Fibroblast of peridontal ligament (primary cell): ENCODE results near the gene SLC35F1.

Experiments used
- DNase-seq: peaks from one replicate; pipeline ENCODE4 v3.0.0-alpha.2; 2010; ENCODE audit errors: extremely low read depth

The SLC35F1 gene

DNA sequence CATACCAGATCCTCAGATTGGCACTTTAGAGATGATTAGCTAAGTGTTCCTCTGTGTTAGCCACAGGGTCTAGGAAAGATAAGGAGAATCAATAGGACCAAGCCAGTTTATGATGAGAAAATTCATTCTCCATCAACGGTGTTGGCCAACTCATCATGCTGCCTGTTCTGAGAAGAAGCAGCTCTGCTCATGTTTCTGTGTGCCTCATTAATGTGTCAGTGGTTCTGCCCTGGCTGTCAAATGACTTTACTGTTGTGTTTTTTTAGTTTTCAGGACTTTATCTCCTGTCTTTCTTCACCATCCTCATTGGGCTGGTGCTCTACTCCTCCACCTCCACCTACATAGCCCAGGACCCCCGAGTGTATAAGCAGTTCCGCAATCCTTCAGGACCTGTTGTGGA, 406.7 kb downstream of the SLC35F1 start:
- no peak for DNase-seq

DNA sequence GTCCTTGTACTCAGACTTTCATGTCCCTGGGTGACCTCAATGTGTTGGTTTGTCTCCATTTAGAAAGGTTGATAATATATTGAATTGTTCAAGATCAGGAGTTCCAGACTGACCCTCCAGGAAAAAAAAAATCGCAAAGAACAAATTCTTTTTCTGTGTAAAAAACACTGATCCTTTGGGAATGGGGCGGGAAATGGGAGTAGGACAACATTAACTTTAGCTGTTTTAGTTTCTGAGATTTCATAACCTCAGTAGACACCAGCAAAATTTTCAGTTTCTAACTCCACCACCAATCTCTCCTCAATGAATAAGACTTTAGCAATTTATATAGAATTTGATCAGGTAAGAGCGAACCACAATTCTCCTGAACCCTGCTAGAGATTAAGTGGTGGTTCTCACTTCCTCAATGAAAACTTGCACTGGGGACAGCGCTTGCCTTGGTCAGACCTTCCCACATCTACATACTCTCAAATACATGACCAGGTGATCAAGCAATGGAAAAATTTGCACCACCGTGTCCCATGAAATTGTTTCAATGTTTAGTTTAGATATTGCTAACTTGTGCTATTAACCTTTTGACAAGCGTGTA, 409.8 kb downstream of the SLC35F1 start:
- DNase-seq, result no peak

DNA sequence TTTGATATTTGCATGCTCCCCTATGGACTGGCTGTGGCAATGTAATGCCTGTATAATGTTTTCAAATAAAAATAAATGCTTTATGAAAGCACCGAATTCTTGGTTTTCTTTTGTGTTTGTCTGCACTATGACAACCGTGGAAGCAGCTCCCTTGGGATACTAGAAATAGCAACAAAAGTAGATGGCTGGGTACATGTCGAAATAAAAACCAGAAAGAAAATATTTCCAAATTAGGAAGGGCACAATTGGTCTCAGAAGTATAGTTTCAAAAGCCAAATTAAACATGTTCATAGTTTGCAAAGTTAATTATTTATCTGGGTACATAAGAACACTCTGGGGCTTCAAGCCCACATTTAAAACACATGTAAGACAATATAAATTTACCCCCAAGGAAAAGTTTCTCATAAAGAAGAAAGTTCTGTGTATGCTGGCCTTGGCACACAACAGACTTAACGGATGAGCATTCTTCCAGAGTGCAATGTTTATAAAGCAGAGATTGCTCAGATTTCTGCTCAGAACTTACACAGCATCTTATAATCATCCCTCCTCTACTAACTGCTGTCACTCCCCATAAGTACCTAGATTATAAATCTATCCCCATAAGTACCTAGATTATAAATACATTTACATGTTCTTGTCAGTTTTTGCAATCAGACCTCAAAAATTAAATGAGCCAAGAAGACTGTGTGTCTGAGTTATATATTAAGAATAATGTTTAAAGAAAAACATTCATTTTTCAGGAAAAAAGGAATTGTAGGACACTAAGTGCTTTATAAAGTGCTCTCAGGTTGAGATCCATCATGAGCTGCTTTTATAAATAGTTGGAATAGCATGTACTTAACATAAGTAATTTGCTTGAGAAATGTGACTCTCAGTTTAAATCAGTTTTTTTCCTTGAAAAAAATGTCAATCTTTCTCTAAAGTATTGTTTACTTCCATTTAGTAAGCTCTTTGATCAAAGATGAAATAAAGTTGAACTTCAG, 410.8 kb downstream of the SLC35F1 start:
- peak; percentile 82 for DNase-seq

DNA sequence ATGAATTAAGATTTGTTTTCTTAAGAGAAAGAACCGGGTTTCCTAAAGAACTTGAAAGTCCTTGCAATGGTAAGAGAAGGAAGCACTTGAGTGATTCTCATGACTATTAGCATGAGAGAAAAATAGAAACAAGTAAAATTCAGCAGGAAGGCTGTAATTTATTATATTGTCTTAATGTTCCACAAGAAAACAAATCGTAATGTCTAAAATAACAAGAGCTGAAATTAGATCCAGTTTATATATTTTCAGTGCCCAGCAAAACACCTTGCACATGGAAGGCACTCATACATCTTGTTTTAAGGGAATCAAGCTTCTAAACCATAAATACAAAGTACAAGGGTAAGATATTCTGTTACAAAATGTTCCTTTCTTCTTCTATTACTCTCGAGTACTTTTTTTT, 411.6 kb downstream of the SLC35F1 start:
- no peak for DNase-seq

DNA sequence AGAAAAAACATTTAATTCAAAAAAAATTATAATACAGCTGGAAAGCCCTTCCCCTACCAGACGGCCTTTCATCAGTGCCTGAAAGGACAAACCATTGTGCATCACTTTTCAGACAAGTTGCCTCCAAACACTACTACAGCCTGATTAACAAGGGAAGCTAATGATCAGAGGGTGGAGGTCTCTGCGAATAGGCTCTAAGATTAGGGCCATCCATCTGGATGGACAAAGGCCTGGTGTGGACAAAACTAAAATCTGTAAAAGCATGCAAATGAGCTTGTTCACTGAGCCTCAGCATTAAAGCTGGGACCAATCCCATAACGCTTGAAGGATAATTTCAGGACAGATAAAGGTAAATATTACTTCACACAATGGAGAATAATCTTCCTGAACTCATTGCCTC, 412.4 kb downstream of the SLC35F1 start:
- no peak for DNase-seq

DNA sequence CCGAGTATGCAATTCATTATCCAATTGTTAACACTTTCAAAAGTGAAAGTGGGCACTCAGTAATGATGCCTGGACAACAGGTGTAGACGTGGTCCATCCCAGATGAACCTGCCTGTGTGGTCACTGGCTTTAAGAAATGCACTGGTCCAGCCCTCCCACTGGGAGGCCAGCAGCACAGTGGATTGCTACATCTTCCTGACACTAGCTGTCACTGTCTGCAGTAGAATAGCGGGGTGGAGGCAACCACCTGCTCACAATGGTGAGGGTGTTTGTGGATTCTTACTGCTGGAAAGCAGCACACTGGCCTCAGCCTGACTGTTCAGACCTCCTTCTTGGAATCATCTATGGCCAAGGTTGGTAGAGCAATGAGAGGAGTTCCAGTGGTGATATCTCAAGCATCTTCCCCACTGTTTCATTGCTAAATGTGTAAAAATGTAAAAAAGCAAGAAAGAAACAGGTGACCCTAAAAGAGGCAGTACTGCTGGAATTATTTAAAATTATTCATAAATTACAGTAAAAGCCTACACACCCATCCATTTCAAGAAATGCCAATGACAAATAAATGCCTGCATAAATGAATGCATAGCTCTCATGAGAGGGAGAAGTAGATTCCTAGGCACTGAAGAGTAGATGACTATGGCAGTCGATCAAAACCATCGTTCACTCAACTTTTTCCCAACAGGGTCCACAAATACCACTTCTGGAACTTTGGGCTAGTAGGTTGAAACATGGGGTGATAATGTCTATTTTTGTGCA, 413.0 kb downstream of the SLC35F1 start:
- no peak for DNase-seq

DNA sequence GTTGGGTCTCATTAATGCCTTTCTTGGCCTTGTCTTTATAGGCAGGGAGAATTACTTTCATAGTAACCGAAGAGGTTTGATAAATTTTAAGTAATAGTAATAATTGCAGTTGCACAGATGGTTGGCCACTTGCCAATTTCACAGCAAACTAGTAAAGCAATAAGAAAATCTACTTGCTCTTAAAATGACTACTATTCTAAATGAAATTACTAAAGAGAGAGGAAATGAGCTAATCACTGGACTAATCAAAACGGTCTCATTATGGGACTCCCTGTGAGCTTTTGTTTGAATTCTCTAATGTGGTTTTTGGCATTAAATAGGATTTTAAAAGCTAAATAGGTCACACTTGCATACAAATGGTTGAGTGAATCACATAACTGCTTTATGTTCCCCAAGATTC, 413.6 kb downstream of the SLC35F1 start:
- no peak for DNase-seq

DNA sequence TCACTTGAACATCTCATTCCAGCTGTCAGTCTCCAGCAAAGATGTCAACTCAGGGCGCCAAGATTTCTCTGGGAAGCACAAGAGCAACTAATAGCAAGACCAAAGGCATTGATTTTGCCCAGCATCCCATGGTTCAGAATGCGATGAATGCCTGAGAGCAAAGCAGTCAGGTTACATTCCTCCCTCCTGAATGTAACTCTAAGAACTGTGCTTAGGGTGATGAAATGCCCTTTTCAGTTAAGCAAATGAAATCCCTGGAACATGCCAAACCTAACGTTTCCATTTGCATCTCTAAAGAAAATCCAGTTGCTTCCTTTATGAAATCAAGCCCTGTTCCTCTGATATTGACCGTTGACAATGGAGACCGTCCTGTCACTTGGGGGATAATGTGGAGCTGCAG, 417.1 kb downstream of the SLC35F1 start:
- no peak for DNase-seq

DNA sequence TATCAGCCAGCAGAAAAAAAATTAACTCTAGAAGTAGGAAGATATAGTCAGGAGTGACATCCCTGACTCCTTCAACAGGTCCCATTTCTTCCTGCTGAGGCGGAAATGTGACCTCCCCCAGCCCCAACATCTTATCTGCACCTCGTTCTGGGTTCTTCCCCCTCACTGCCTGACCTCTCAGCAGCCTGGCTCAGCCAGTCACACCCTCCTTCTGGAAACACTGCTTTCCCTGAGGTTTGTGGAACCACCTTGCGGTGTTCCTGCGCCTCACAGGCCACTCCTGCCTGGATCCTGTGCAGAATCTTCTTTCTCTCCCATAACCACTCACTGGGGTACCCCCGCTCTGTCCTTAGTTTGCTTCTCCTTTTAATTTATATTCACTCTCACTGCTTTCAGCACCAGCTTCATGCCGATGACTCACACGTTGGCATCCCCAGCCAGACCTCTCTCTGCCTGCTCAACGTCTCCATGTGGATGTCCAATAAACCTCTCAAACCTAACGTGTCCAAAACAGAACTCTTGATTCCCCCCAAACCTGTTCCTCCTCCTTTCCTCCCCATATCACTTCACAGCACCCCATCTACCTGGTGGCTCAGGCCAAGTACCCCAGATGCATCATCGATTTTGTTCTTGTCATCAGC, 418.3 kb downstream of the SLC35F1 start:
- DNase-seq, result no peak

DNA sequence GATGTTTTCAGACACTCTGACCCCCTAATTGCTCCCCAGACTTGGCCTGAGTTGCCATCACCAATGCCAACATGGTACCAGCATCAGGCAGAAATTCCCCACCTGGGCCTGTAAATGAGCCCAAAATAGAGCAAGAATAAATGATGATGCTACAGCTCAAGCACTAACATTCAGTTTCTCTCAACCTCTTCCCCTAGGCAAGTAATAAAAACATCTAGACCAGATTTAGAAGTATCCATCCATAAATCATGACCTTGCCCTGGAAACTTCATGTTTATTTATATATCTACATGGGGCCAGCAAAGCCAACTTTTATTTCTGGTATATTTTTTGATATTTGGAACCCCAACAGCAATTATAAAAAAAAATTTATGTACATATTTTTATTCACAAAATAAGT, 419.6 kb downstream of the SLC35F1 start:
- DNase-seq, result no peak

DNA sequence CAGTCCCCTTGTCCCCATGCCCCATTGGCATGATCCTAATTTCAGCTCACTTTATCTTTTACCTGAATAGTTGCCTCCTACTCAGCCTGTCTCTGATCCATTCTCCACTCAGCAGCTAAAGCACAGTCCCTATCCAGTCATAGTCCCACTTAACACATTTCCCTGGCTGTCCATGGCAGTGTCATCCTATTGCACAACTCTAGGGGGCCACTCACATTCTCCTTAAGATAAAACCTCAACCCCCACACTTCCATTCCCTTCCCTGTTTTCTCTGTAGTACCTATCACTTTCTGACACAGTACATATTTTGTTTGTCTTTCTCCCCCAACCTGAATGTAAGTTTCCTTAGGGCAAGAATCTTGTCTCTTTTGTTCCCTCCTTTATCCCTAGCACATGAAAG, 420.2 kb downstream of the SLC35F1 start:
- no peak for DNase-seq

DNA sequence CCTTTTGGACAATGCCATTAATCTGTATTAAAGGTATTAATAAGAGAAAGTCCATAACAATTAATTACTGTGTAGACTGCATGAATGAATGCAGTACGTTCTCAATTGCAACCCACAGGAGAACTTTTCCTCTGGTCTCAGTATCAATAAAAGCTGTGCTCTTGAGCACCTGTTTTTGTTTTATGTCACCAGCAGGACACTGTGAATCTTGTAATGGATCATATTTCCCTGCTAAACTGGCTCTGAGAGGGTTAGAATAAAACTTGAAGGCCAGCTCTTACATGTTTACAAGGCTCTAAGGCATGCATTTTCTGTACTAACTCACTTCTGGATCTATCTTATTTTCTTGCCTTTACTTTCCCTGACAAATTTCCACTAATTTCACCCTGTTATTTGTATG, 426.7 kb downstream of the SLC35F1 start:
- DNase-seq, result no peak

DNA sequence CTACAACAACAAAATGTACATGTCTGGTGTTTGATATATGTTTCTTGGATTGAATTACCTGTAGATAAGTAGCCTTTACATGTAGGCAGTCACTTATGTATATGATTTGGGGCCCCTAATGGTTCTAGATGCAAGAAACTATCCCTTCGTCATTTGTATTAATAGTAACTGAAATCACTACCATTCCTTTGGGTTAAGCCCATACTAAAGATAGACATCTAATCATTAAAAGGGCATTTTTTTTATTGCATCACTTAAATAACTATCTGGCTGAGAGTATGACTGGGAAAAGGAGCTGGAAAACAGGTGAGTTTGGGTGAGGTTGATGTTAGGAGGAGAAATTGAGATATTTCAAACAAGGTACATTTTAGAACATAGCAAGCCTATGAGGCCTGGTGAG, 427.6 kb downstream of the SLC35F1 start:
- no peak for DNase-seq

DNA sequence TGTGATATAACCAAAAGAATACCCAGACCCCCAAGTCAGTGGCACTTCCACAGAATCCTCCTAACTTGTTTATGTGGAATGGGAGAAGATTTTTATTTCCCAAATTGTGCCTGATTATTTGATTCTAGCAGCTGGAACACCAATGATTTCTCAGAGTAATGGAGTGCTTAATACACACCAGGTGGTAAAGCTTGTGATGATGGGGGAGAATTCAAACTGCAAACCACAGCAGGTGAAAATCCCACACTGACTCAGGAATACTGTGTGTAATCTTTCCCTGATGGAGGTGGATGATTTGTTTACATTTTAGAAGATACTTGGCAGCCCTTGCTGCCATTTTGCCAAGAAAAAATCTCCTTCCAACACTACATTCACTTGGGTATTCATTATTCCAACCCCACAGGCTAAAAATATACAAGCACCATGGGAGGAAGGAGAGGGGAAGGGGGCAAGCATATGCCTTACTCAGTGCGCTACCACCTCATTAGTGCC, 428.3 kb downstream of the SLC35F1 start:
- no peak for DNase-seq

DNA sequence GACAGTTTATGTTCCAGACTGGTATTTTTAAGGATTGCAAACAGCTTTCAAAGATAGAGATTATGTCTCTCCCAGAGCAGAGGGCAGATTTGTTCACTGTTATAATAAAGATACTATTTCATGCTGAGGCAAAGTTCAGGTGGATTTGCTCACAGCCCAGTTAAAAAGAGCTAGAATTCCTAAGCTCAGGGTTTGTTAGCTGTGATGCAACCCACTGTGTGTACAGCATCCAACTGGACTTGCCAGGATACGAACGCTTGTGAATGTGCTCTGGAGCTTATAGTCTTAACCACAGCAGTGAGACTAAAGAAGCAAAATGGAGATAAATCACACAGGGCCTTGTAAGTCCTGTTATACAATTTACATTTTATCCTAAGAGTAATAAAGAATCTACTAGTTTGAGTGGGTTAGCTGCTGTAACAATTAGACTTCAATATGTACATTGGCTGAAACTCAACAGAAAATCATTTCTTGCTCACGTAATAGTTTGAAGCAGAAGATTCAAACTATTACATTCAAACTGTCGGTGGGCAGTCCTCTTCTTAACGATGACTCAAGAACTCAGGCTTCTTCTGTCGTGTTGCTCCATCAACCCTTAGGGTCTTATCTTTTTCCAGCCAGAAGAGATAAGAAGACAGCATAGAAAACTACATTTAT, 437.1 kb downstream of the SLC35F1 start:
- DNase-seq, result no peak

DNA sequence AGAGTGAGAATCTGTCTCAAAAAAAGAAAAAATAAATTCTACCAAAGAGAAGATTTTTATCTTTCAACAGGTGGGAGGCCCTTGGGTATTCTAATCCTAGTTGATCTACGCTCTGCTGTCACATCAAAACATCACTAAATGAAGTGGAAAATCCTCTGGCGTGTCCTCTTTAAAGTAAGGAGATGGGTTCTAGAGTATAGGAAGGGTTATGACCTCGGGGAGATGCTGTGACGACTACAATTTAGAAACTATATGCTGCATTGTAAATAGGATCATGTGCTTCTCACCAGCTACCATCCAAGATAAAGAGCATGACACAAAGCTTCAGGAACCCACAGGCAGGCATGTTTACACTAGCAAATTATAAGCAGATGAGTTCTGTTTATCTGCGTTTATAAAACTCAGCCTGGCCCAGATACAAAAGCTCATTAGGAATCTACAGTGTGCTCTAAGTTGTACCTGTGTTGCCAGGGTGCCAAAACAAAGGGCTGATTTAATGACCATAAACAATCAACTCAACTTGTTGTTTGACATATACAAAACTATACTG, 443.9 kb downstream of the SLC35F1 start:
- DNase-seq, result peak; percentile 84

DNA sequence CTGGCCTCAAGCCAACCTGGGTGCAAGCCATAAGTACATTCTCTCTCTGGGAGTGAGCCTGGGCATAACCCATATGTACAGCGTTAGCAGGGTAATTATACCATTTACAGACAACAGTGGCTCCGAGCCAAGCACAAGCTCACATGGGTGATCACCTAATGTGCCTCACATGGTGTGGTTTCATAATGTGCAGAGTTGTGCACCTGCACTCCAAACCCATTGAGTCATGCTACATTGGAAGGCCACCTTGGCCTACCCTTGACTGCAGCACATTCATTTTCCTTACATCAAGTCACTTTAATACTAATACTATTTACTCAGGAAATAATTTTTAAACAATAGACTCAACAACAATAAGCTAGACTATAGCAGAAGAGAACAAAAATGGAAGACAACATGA, 446.5 kb downstream of the SLC35F1 start:
- no peak for DNase-seq

DNA sequence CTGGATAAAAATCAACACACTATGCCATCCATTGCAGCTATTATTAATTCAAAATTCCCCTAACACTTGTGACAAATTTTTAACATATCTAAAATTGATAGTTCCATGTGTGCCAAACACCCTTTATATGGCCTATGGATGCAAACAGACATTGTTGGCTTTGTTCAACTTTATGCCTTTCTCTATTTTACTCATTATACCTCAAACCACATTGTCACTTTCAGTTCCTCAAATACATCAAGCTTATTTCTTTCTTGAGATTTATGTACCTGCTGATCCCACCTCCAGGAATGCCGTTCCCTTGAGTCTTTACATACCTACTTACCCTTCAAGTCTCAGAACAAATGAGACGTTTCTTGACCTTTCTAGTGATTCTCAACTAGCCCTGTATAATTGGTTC, 447.6 kb downstream of the SLC35F1 start:
- DNase-seq, result no peak

DNA sequence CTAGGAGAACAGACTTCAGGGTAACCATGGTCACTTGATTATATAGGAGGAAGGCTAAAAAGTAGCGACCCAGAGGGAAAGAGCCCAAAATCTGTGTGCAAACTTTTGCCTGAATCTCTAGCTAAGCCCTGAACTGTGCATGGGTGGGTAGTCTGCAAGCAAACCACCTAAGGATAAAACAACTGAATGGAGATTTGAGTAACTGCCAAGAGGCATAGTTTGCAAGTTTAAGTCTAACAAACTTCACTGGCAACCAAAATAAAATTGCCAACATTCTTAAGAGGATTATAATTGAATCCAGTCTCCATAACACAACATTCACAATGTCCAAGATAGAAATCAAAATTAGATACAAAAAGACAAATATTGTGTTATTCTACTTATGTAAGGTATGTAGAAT, 449.0 kb downstream of the SLC35F1 start:
- DNase-seq, result peak; percentile 86

DNA sequence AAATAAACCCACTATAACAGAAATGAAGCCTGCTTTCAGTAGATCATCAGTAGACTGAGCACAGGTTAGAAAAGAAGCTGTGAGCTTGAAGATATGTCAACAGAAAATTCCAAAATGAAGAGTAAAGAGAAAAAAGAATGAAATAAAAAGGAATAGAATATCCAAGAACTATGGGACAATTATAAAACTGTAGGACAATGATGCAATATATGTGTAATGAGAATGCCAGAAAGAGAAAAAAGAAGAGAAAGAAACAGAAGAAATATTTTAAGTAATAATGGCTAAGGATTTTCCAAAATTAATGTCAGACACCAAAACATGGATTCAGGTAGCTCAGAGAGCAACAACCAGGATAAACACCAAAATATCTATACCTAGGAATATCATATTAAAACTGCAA, 449.6 kb downstream of the SLC35F1 start:
- DNase-seq, result peak; percentile 12
